HG03439 (cell line): ENCODE measurements around the gene ST6GALNAC3.

Source experiments
- ATAC-seq: cut with Tn5 transposase; IDR thresholded peaks from one replicate; pipeline ENCODE4 v1.9.1; 2021; ENCODE audit warnings: mild to moderate bottlenecking, moderate library complexity; ENCODE audit not compliant: unreplicated experiment

Gene ST6GALNAC3

GRCh38 chr1:76408303-76408702 is 333.8 kb downstream of the ST6GALNAC3 start:
- ATAC-seq: no peak

- ATAC-seq: no peak
Observed at GRCh38 chr1:76410499-76410898, 336.0 kb downstream of the ST6GALNAC3 start.

GRCh38 chr1:76418531-76418930 is 344.0 kb downstream of the ST6GALNAC3 start:
- no peak for ATAC-seq

GRCh38 chr1:76419603-76420002 is 345.1 kb downstream of the ST6GALNAC3 start:
- ATAC-seq: no peak

GRCh38 chr1:76425201-76426145 is 350.9 kb downstream of the ST6GALNAC3 start:
- peak; percentile 96 for ATAC-seq

GRCh38 chr1:76426606-76427005 is 352.1 kb downstream of the ST6GALNAC3 start:
- no peak for ATAC-seq

- ATAC-seq: no peak
Observed at GRCh38 chr1:76428028-76428427, 353.5 kb downstream of the ST6GALNAC3 start.

GRCh38 chr1:76430531-76430930 is 356.0 kb downstream of the ST6GALNAC3 start:
- no peak for ATAC-seq

GRCh38 chr1:76433526-76433925 is 359.0 kb downstream of the ST6GALNAC3 start:
- ATAC-seq: no peak

GRCh38 chr1:76443217-76443616 is 368.7 kb downstream of the ST6GALNAC3 start:
- no peak for ATAC-seq

- ATAC-seq: no peak
Observed at GRCh38 chr1:76444773-76445172, 370.2 kb downstream of the ST6GALNAC3 start.

- ATAC-seq: no peak
Observed at GRCh38 chr1:76450229-76450628, 375.7 kb downstream of the ST6GALNAC3 start.

GRCh38 chr1:76463278-76463677 is 388.7 kb downstream of the ST6GALNAC3 start:
- peak; percentile 50 for ATAC-seq

- peak; percentile 19 for ATAC-seq
Observed at GRCh38 chr1:76463849-76464248, 389.3 kb downstream of the ST6GALNAC3 start.

GRCh38 chr1:76465030-76465429 is 390.5 kb downstream of the ST6GALNAC3 start:
- no peak for ATAC-seq

- no peak for ATAC-seq
Observed at GRCh38 chr1:76470166-76470565, 395.6 kb downstream of the ST6GALNAC3 start.

GRCh38 chr1:76471536-76471935 is 397.0 kb downstream of the ST6GALNAC3 start:
- ATAC-seq: no peak

- ATAC-seq: no peak
Observed at GRCh38 chr1:76473591-76473990, 399.0 kb downstream of the ST6GALNAC3 start.

GRCh38 chr1:76474922-76475321 is 400.4 kb downstream of the ST6GALNAC3 start:
- no peak for ATAC-seq

GRCh38 chr1:76477156-76477555 is 402.6 kb downstream of the ST6GALNAC3 start:
- ATAC-seq: no peak

- no peak for ATAC-seq
Observed at GRCh38 chr1:76480827-76481226, 406.3 kb downstream of the ST6GALNAC3 start.

GRCh38 chr1:76481672-76482071 is 407.1 kb downstream of the ST6GALNAC3 start:
- no peak for ATAC-seq

- ATAC-seq: no peak
Observed at GRCh38 chr1:76482272-76482671, 407.7 kb downstream of the ST6GALNAC3 start.
